OCI-LY1 (cell line): ENCODE results near the gene ATP1B3.

Experiments
- H2AFZ ChIP-seq: fragments of 200-600 bp; sonication (generic), shearing (Covaris generic); 2 replicates; pipeline ENCODE4 v1.6.0; 2014; ENCODE audit warnings: antibody characterized with exemption, mild to moderate bottlenecking, low read length
- H3F3A ChIP-seq: fragments of 200-600 bp; sonication (generic), shearing (Covaris generic); 2 replicates; pipeline ENCODE4 v1.6.0; 2014; ENCODE audit warnings: mild to moderate bottlenecking, antibody characterized with exemption, low read length, moderate library complexity; ENCODE audit not compliant: insufficient read depth
- H3K27ac ChIP-seq: fragments of 200-600 bp; sonication (generic); 2 replicates; pipeline ENCODE4 v1.5.1; 2014; ENCODE audit warnings: low read length, mixed run types, mild to moderate bottlenecking, low read depth; ENCODE audit not compliant: poor library complexity, severe bottlenecking
- H3K27me3 ChIP-seq: fragments of 200-600 bp; sonication (generic); 2 replicates; pipeline ENCODE4 v1.6.0; 2014; ENCODE audit warnings: antibody characterized with exemption, mild to moderate bottlenecking, low read length, moderate library complexity; ENCODE audit not compliant: insufficient read depth
- H3K36me3 ChIP-seq: fragments of 200-600 bp; sonication (generic); 2 replicates; pipeline ENCODE4 v1.6.1; 2014; ENCODE audit warnings: mild to moderate bottlenecking, antibody characterized with exemption, low read length, moderate library complexity, mixed read lengths; ENCODE audit not compliant: insufficient read depth
- H3K4me1 ChIP-seq: fragments of 200-600 bp; sonication (generic); 2 replicates; pipeline ENCODE4 v1.5.1; 2014; ENCODE audit warnings: mild to moderate bottlenecking, low read length, moderate library complexity; ENCODE audit not compliant: insufficient read depth, severe bottlenecking
- H3K4me2 ChIP-seq: fragments of 200-600 bp; sonication (generic), shearing (Covaris generic); 2 replicates; pipeline ENCODE4 v1.6.1; 2014; ENCODE audit warnings: low read length
- H3K4me3 ChIP-seq: fragments of 200-600 bp; sonication (generic); 2 replicates; pipeline ENCODE4 v1.5.1; 2014; ENCODE audit warnings: low read length, low read depth, mild to moderate bottlenecking, mixed read lengths; ENCODE audit not compliant: poor library complexity, severe bottlenecking
- H3K79me2 ChIP-seq: fragments of 200-600 bp; shearing (Covaris generic); 2 replicates; pipeline ENCODE4 v1.6.1; 2016; ENCODE audit warnings: mixed run types, low read length, mixed read lengths; ENCODE audit not compliant: insufficient read depth
- H3K9ac ChIP-seq: fragments of 200-600 bp; sonication (generic), shearing (Covaris generic); 2 replicates; pipeline ENCODE4 v1.6.1; 2014; ENCODE audit warnings: mild to moderate bottlenecking, low read length, mixed read lengths
- H3K9me2 ChIP-seq: fragments of 200-600 bp; sonication (generic), shearing (Covaris generic); 2 replicates; pipeline ENCODE4 v1.6.1; 2014; ENCODE audit warnings: low read depth, mild to moderate bottlenecking, low read length, mixed read lengths
- H3K9me3 ChIP-seq: fragments of 200-600 bp; shearing (Covaris generic); 2 replicates; pipeline ENCODE4 v1.6.1; 2014; ENCODE audit warnings: low read length, mixed read lengths
- H4K20me1 ChIP-seq: fragments of 200-600 bp; sonication (generic), shearing (Covaris generic); 2 replicates; pipeline ENCODE4 v1.6.0; 2016; ENCODE audit warnings: mild to moderate bottlenecking, low read length; ENCODE audit not compliant: insufficient read depth
- CTCF ChIP-seq: fragments of 200-600 bp; sonication (generic), shearing (Covaris generic); IDR thresholded peaks from 2 replicates; pipeline ENCODE4 v1.5.1; 2017; ENCODE audit warnings: mild to moderate bottlenecking, antibody characterized with exemption, low read length, moderate library complexity, mixed read lengths
- EZH2 ChIP-seq: fragments of 200-600 bp; sonication (generic), shearing (Covaris generic); IDR thresholded peaks from 2 replicates; pipeline ENCODE4 v1.8.0; 2017; ENCODE audit warnings: borderline replicate concordance, mixed run types, mild to moderate bottlenecking, antibody characterized with exemption, low read length, moderate library complexity, mixed read lengths

Gene ATP1B3

GRCh38 chr3:141862279-141862816 lies 14.1 kb upstream of the ATP1B3 start:
- Histone ChIP-seq H3K4me1 (no peaks in the 10 kb centered on the region), H4K20me1 (no peaks in the 10 kb centered on the region), H3K9me3 (no peaks in the 10 kb centered on the region), H3K27ac (no peak overlapping the region), H3K27me3 (no peaks in the 10 kb centered on the region), H3K36me3 (no peaks in the 10 kb centered on the region), H3F3A (no peaks in the 10 kb centered on the region), H3K9ac (no peak overlapping the region), H3K79me2 (no peaks in the 10 kb centered on the region), H2AFZ (no peak overlapping the region), H3K4me2 (no peak overlapping the region), H3K4me3 (no peak overlapping the region), H3K9me2 (no peaks in the 10 kb centered on the region)
- no peak for TF ChIP-seq CTCF
- TF ChIP-seq EZH2: no peak

DNA sequence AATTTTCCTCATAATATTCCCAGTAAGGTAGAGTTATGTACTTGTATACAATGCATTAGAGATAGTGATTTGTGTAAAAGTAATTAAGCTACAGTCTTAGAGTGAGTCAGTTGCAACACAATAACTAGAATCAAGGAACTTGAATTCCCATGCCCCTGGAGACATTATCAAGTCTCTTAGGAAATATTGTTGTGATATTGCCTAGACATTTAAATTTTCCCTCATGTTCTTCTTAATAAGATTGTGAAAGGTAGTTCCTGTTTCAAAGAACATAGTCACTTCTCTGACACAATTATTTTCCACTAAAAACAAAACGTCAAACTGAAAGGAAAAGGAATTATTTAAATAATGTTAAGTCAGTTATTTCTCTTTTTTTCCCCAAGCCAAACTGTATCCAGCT lies 13.0 kb upstream of the ATP1B3 start:
- H3K9me2 ChIP-seq: no peaks in the 10 kb centered on the region
- no peak overlapping the region for H2AFZ ChIP-seq
- no peak overlapping the region for H3K27ac ChIP-seq
- TF ChIP-seq CTCF: no peak
- TF ChIP-seq EZH2: no peak
- H3K79me2 ChIP-seq: no peaks in the 10 kb centered on the region
- H3K4me2 ChIP-seq: no peak overlapping the region
- no peak overlapping the region for H3K9ac ChIP-seq
- H3F3A ChIP-seq: no peaks in the 10 kb centered on the region
- no peaks in the 10 kb centered on the region for H3K27me3 ChIP-seq
- H3K4me3 ChIP-seq: no peak overlapping the region
- no peaks in the 10 kb centered on the region for H4K20me1 ChIP-seq
- no peaks in the 10 kb centered on the region for H3K9me3 ChIP-seq
- no peaks in the 10 kb centered on the region for H3K4me1 ChIP-seq
- H3K36me3 ChIP-seq: no peaks in the 10 kb centered on the region

DNA sequence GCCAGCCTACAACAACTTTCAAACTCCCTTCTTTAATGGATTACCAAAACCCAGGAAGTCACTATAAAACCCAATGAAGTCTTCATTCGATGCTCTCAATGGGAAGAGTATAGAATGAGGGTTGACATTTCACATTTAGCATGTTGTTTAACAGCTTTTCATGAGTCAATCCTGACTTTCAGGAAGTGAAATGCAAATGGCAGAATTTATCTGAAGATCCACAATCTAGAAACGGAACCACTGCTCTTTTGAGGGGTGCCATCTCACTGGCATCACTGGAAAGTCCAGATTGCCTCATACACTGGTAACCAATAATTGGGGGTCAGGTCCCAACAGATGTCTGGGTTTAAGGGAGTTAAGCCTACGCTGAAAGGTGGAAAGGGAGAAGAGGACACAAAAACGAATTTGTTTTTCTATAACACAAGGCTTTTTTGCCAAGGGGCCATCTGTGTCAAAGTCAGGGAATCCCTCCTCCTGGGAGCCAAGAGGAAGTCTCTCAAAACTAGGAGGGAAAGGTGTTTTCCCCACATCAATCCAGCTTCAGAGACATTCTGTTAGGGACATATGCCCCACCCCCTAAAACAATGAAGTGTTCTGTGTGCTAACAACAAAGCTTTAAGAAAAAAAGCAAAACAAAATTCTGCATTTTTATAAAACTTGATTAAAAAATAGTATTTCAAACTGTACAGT lies 12.0 kb upstream of the ATP1B3 start:
- no peaks in the 10 kb centered on the region for H3F3A ChIP-seq
- H3K4me1 ChIP-seq: no peaks in the 10 kb centered on the region
- no peaks in the 10 kb centered on the region for H3K9me3 ChIP-seq
- H3K79me2 ChIP-seq: no peaks in the 10 kb centered on the region
- no peaks in the 10 kb centered on the region for H3K9me2 ChIP-seq
- no peak for TF ChIP-seq CTCF
- TF ChIP-seq EZH2: no peak
- H3K9ac ChIP-seq: no peak overlapping the region
- no peak overlapping the region for H3K4me2 ChIP-seq
- no peaks in the 10 kb centered on the region for H3K36me3 ChIP-seq
- H2AFZ ChIP-seq: no peak overlapping the region
- no peaks in the 10 kb centered on the region for H4K20me1 ChIP-seq
- no peak overlapping the region for H3K4me3 ChIP-seq
- H3K27me3 ChIP-seq: no peaks in the 10 kb centered on the region
- H3K27ac ChIP-seq: no peak overlapping the region
